RCC 7860 (cell line): Measurements from ENCODE around the gene TYMP.

Experiments
- DNase-seq: peaks from one replicate; pipeline ENCODE4 v3.0.0-alpha.2; 2015; ENCODE audit warnings: low spot score
- FAIRE-seq: peaks from 2 replicates; lab custom pipeline; 2012; peaks lifted over from hg19 to GRCh38; lab: Jason Lieb, UNC

The TYMP gene

GRCh38 chr22:50563413-50564160, 33.8 kb upstream of the TYMP start:
- no peak for DNase-seq
- FAIRE-seq = no peak

- DNase-seq (peak; percentile 83), FAIRE-seq (peak; percentile 74)
Measured at GRCh38 chr22:50562523-50563412, 33.0 kb upstream of the TYMP start, which contains the start of gene SYCE3. SYCE3 (minus strand) TSS chr22:50562919; CDS start chr22:50556405, 6,514 bp downstream.

- DNase-seq (no peak), FAIRE-seq (no peak)
Measured at GRCh38 chr22:50561401-50562358, 31.9 kb upstream of the TYMP start.

- no peak for FAIRE-seq
Measured at GRCh38 chr22:50560034-50560433, 30.2 kb upstream of the TYMP start.

GRCh38 chr22:50556703-50557102, 26.9 kb upstream of the TYMP start:
- DNase-seq (no peak), FAIRE-seq (no peak)

More at GRCh38 chr22:50560034-50560433, 30.2 kb upstream of the TYMP start:
- no peak for DNase-seq

GRCh38 chr22:50553310-50553709, 23.5 kb upstream of the TYMP start:
- FAIRE-seq (no peak), DNase-seq (no peak)

- FAIRE-seq (no peak), DNase-seq (no peak)
Measured at GRCh38 chr22:50551160-50551752, 21.4 kb upstream of the TYMP start.

GRCh38 chr22:50550395-50550794, 20.6 kb upstream of the TYMP start:
- no peak for DNase-seq
- no peak for FAIRE-seq

GRCh38 chr22:50548921-50549790, 19.3 kb upstream of the TYMP start:
- DNase-seq (no peak), FAIRE-seq (no peak)

- FAIRE-seq (no peak), DNase-seq (no peak)
Measured at GRCh38 chr22:50548040-50548920, 18.5 kb upstream of the TYMP start.

GRCh38 chr22:50547263-50547985, 17.6 kb upstream of the TYMP start:
- no peak for FAIRE-seq
- DNase-seq = no peak

GRCh38 chr22:50546326-50547262, 16.8 kb upstream of the TYMP start:
- FAIRE-seq (no peak), DNase-seq (no peak)

GRCh38 chr22:50545522-50546325, 15.9 kb upstream of the TYMP start, which contains the start of gene KLHDC7B:
KLHDC7B (plus strand) TSS chr22:50545899; CDS start chr22:50546244, 345 bp downstream.
- DNase-seq (no peak), FAIRE-seq (no peak)

- DNase-seq = no peak
- FAIRE-seq = no peak
Measured at GRCh38 chr22:50544746-50545253, 15.0 kb upstream of the TYMP start.

GRCh38 chr22:50544078-50544745, 14.4 kb upstream of the TYMP start:
- FAIRE-seq (no peak), DNase-seq (no peak)
